ENCODE data around the gene TCF7.

The TCF7 gene

DNA sequence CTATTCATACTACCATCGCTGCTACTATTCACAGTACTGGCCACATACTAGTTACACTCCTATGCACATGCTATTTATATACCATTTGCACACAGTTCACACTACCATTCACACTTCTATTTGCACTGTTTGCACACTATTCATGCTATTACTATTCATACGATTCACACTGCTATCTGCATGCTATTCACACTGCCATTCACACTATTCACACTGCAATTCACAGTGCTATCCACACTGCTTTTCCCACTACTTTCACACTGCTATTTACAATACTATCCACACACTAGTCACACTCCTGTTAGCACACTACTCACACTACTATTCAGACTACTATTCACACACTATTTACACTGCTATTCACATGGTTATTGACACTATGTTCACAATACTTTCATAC, 39.4 kb upstream of the TCF7 start:
- Histone ChIP-seq H3F3A (ENCODE audit: insufficient read depth) (no peaks in the 10 kb centered on the region), H3K9me2 (replicated peaks; ENCODE audit: insufficient read depth, low read length) (no peaks in the 10 kb centered on the region), H3K9me3 (ENCODE audit: insufficient read depth, low read length) (no peaks in the 10 kb centered on the region), H3K79me2 (ENCODE audit: insufficient read depth, low read length) (no peaks in the 10 kb centered on the region), H3K4me3 (ENCODE audit: insufficient read depth, low read length, poor library complexity, severe bottlenecking) (no peak overlapping the region), H3K36me3 (ENCODE audit: low read length) (no peaks in the 10 kb centered on the region), H3K27me3 (ENCODE audit: low read length) (no peaks in the 10 kb centered on the region), H2AFZ (ENCODE audit: low read depth, low read length, severe bottlenecking) (no peak overlapping the region), H3K9ac (ENCODE audit: low read length) (no peak overlapping the region), H3K27ac (ENCODE audit: low read depth, low read length) (no peak overlapping the region), H3K4me2 (ENCODE audit: low read depth, low read length, poor library complexity, severe bottlenecking) (no peak overlapping the region), H4K20me1 (ENCODE audit: low read depth, low read length) (no peaks in the 10 kb centered on the region)
- TF ChIP-seq EZH2phosphoT487 (conservative IDR thresholded peaks at IDR 0.05; ENCODE audit: low read length), result no peak
- TF ChIP-seq, protein P1, sequence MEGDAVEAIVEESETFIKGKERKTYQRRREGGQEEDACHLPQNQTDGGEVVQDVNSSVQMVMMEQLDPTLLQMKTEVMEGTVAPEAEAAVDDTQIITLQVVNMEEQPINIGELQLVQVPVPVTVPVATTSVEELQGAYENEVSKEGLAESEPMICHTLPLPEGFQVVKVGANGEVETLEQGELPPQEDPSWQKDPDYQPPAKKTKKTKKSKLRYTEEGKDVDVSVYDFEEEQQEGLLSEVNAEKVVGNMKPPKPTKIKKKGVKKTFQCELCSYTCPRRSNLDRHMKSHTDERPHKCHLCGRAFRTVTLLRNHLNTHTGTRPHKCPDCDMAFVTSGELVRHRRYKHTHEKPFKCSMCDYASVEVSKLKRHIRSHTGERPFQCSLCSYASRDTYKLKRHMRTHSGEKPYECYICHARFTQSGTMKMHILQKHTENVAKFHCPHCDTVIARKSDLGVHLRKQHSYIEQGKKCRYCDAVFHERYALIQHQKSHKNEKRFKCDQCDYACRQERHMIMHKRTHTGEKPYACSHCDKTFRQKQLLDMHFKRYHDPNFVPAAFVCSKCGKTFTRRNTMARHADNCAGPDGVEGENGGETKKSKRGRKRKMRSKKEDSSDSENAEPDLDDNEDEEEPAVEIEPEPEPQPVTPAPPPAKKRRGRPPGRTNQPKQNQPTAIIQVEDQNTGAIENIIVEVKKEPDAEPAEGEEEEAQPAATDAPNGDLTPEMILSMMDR (IDR thresholded peaks at IDR 0.05; ENCODE audit: insufficient read depth, low read length, poor library complexity, severe bottlenecking), result no peak

DNA sequence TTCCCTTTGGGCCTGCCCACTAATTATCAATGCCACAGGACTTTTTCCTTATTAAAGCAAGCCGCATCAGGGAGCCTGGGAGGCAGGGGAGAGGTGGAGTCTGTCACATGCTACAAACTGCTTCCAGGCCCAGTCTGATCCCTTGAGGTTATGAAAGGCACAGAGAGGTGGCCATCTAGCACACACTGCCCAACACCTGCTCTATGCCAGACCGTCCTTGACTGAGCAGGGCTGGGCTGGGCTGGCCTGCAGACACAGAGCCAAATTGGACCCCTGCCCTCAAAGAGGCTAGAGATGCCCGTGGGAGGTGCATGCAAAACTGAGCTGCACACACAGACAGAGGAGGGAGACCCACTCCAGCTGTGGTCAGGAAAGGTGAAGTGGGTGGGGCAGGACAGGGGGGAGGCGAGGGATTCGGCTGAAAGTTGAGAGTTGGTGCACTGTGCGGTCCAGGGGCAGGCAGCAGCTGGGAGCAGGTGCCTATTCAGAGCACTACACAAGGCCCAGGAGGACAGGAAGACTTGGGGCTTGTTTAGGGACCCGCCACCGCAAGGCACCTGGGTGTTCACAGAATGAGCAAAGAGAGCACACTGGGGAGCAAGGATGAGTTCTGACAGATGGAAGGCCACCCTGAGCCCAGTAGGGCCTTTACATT, 36.4 kb upstream of the TCF7 start:
- Histone ChIP-seq H3K79me2 (ENCODE audit: insufficient read depth, low read length) (no peaks in the 10 kb centered on the region), H3F3A (ENCODE audit: insufficient read depth) (no peaks in the 10 kb centered on the region), H3K9me3 (ENCODE audit: insufficient read depth, low read length) (no peaks in the 10 kb centered on the region), H3K4me3 (ENCODE audit: insufficient read depth, low read length, poor library complexity, severe bottlenecking) (no peak overlapping the region), H2AFZ (ENCODE audit: low read depth, low read length, severe bottlenecking) (no peak overlapping the region), H3K36me3 (ENCODE audit: low read length) (no peaks in the 10 kb centered on the region), H3K9me2 (replicated peaks; ENCODE audit: insufficient read depth, low read length) (no peaks in the 10 kb centered on the region), H4K20me1 (ENCODE audit: low read depth, low read length) (no peaks in the 10 kb centered on the region), H3K27ac (ENCODE audit: low read depth, low read length) (no peak overlapping the region), H3K9ac (ENCODE audit: low read length) (no peak overlapping the region), H3K4me2 (ENCODE audit: low read depth, low read length, poor library complexity, severe bottlenecking) (no peak overlapping the region), H3K27me3 (ENCODE audit: low read length) (no peaks in the 10 kb centered on the region)
- TF ChIP-seq, protein P1 (IDR thresholded peaks at IDR 0.05; ENCODE audit: insufficient read depth, low read length, poor library complexity, severe bottlenecking), result no peak
- no peak for TF ChIP-seq EZH2phosphoT487 (conservative IDR thresholded peaks at IDR 0.05; ENCODE audit: low read length)

DNA sequence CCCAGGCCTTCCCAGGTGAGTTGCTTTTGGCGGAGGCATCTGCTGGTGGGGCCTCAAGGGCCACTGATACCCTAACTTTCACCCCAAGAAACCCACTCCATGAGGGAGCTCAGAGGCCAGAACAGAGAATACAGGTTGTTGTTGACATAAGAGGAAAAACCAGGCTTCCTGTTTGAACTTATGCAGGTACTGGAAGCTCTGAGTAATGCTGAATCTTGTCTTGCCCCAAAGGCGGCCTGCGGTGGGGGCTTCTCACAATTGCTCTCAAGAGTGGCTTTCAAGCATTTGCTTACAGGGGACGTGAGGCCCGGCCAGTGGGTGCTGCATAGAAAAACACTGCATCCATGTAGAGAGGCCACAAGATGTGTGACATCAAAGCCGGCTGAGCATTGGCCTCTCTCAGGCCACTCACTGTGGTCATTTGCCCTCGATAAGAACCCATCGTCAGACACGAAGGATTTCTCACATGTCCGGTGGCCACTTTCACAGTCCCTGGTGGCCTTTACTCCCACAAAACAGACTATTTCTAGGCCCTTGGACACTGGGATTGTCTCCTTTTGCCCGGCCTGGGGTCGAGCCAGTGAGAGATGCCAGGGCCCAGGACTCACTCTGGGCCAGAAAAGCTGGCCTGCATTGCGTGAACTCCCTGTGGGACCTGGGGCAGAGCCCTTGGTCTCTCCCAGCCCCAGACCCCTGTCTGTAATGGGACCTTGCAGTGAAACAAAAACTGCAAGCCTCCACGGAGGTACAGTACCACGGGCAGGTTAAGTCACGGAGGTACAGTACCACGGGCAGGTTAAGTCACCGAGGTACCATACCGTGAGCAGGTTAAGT, 34.5 kb upstream of the TCF7 start:
- Histone ChIP-seq H4K20me1 (ENCODE audit: low read depth, low read length) (no peaks in the 10 kb centered on the region), H3K36me3 (ENCODE audit: low read length) (no peaks in the 10 kb centered on the region), H2AFZ (ENCODE audit: low read depth, low read length, severe bottlenecking) (no peak overlapping the region), H3K27ac (ENCODE audit: low read depth, low read length) (no peak overlapping the region), H3K79me2 (ENCODE audit: insufficient read depth, low read length) (no peaks in the 10 kb centered on the region), H3F3A (ENCODE audit: insufficient read depth) (no peaks in the 10 kb centered on the region), H3K4me2 (ENCODE audit: low read depth, low read length, poor library complexity, severe bottlenecking) (no peak overlapping the region), H3K4me3 (ENCODE audit: insufficient read depth, low read length, poor library complexity, severe bottlenecking) (no peak overlapping the region), H3K9ac (ENCODE audit: low read length) (no peak overlapping the region), H3K27me3 (ENCODE audit: low read length) (no peaks in the 10 kb centered on the region), H3K9me3 (ENCODE audit: insufficient read depth, low read length) (no peaks in the 10 kb centered on the region), H3K9me2 (replicated peaks; ENCODE audit: insufficient read depth, low read length) (no peaks in the 10 kb centered on the region)
- no peak for TF ChIP-seq EZH2phosphoT487 (conservative IDR thresholded peaks at IDR 0.05; ENCODE audit: low read length)
- TF ChIP-seq, protein P1 (IDR thresholded peaks at IDR 0.05; ENCODE audit: insufficient read depth, low read length, poor library complexity, severe bottlenecking), result no peak

Measured in SU-DHL-6 (cell line).